H1 (cell line): Measurements from ENCODE around the gene DCP1B. TPM values are rescaled to one million over a fixed set of nuclear protein-coding genes. Genes with fewer than 3 reads are reported as not detected.

ENCODE experiments used
- CTCF ChIA-PET: fragments of 300-600 bp; sonication (Branson Sonifier 250); formaldehyde crosslinking; loops from one replicate; lab custom pipeline; 2021; ENCODE audit not compliant: partially characterized antibody; lab: Charles Lee
- POLR2A ChIA-PET: fragments of 300-600 bp; sonication (Branson Sonifier 250); formaldehyde crosslinking; loops from one replicate; lab custom pipeline; 2021; ENCODE audit warnings: inconsistent platforms; ENCODE audit not compliant: partially characterized antibody; lab: Charles Lee
- DNase-seq, 2 experiments: peaks; one replicate each; pipeline versions ENCODE4 v3.0.0 to v3.0.0-alpha.2; 2010 to 2022; ENCODE audit warnings: low spot score in 2 of 2, low read depth in 1 of 2, mixed read lengths in 1 of 2
- FAIRE-seq: peaks from 2 replicates; lab custom pipeline; 2011; peaks lifted over from hg19 to GRCh38; lab: Jason Lieb, UNC
- H2AFZ ChIP-seq: 2 replicates; pipeline ENCODE4 v1.8.1; 2012; ENCODE audit warnings: low read length, inconsistent platforms
- H2AK5ac ChIP-seq: 2 replicates; pipeline ENCODE4 v1.6.1; 2013; ENCODE audit warnings: low read depth, low read length
- H2BK120ac ChIP-seq: replicated peaks from 2 replicates; pipeline ENCODE3; 2013; ENCODE audit warnings: low read depth, low read length, inconsistent platforms
- H2BK12ac ChIP-seq: 2 replicates; pipeline ENCODE4 v1.6.1; 2013; ENCODE audit warnings: low read depth, low read length
- H2BK15ac ChIP-seq: 2 replicates; pipeline ENCODE4 v1.6.1; 2013; ENCODE audit warnings: low read length
- H2BK20ac ChIP-seq: 2 replicates; pipeline ENCODE4 v1.6.1; 2013; ENCODE audit warnings: low read length
- H2BK5ac ChIP-seq: 2 replicates; pipeline ENCODE4 v1.6.1; 2013; ENCODE audit warnings: low read depth, low read length
- H3K14ac ChIP-seq: 2 replicates; pipeline ENCODE4 v1.6.1; 2013; ENCODE audit warnings: inconsistent platforms; ENCODE audit not compliant: insufficient read length
- H3K18ac ChIP-seq: 2 replicates; pipeline ENCODE4 v1.6.1; 2013; ENCODE audit warnings: low read length; ENCODE audit errors: extremely low read depth
- H3K23ac ChIP-seq: 2 replicates; pipeline ENCODE4 v1.6.1; 2013; ENCODE audit warnings: inconsistent platforms; ENCODE audit not compliant: insufficient read length
- H3K23me2 ChIP-seq: 2 replicates; pipeline ENCODE4 v1.6.1; 2013; ENCODE audit warnings: low read depth, low read length
- H3K27ac ChIP-seq: 2 replicates; pipeline ENCODE4 v1.6.1; 2011; ENCODE audit warnings: low read depth, low read length, inconsistent platforms
- H3K27me3 ChIP-seq, 4 experiments: replicated peaks in 1 of 4; 1 replicate in 1 of 4; 2 replicates in 3 of 4; pipeline versions ENCODE4 v1.6.1 to v1.8.1; 2011 to 2013; ENCODE audit warnings: low read length in 3 of 4, mild to moderate bottlenecking in 3 of 4, inconsistent platforms in 2 of 4, mixed read lengths in 2 of 4, moderate library complexity in 1 of 4; ENCODE audit not compliant: control insufficient read depth in 3 of 4, insufficient read depth in 3 of 4; ENCODE audit errors: extremely low read depth in 1 of 4
- H3K36me3 ChIP-seq, 4 experiments: 2 replicates each; pipeline versions ENCODE4 v1.6.1 to v1.8.1; 2011 to 2013; ENCODE audit warnings: mild to moderate bottlenecking in 4 of 4, low read length in 3 of 4, moderate library complexity in 2 of 4, control low read depth in 1 of 4, inconsistent platforms in 1 of 4; ENCODE audit not compliant: insufficient read depth in 4 of 4, control insufficient read depth in 2 of 4
- H3K4ac ChIP-seq: replicated peaks from 2 replicates; pipeline ENCODE3; 2013; ENCODE audit warnings: low read length, low read depth, mixed read lengths, inconsistent platforms; ENCODE audit not compliant: insufficient read length
- H3K4me1 ChIP-seq, 4 experiments: replicated peaks in 1 of 4; 1 replicate in 1 of 4; 2 replicates in 3 of 4; pipeline versions ENCODE4 v1.6.1 to v1.8.1; 2011 to 2013; ENCODE audit warnings: low read length in 3 of 4, inconsistent platforms in 2 of 4, mixed read lengths in 1 of 4; ENCODE audit not compliant: insufficient read depth in 4 of 4, control insufficient read depth in 3 of 4
- H3K4me2 ChIP-seq, 2 experiments: 2 replicates each; pipeline versions ENCODE4 v1.6.1 to v1.8.1; 2011 to 2013; ENCODE audit warnings: low read depth in 2 of 2, low read length in 2 of 2, control low read depth in 1 of 2, inconsistent platforms in 1 of 2, mild to moderate bottlenecking in 1 of 2; ENCODE audit not compliant: insufficient read depth in 1 of 2
- H3K4me3 ChIP-seq, 4 experiments: fragments of 200-600, 300-600 bp in 1 of 4; sonication (generic), shearing (Covaris generic), sonication (Bioruptor Twin) in 1 of 4; 2 replicates each; pipeline versions ENCODE4 v1.5.1 to v1.8.1; 2011 to 2016; ENCODE audit warnings: low read length in 4 of 4, low read depth in 3 of 4, control low read depth in 2 of 4, inconsistent platforms in 2 of 4, mild to moderate bottlenecking in 2 of 4, mixed read lengths in 1 of 4, moderate library complexity in 1 of 4; ENCODE audit not compliant: insufficient read depth in 2 of 4; ENCODE audit errors: extremely low read depth in 1 of 4
- H3K56ac ChIP-seq: replicated peaks from 2 replicates; pipeline ENCODE3; 2013; ENCODE audit warnings: low read depth, mild to moderate bottlenecking, mixed read lengths, low read length, inconsistent platforms; ENCODE audit not compliant: insufficient read length
- H3K79me1 ChIP-seq: 2 replicates; pipeline ENCODE4 v1.6.1; 2013; ENCODE audit warnings: low read depth, low read length, control low read depth
- H3K79me2 ChIP-seq, 2 experiments: 2 replicates each; pipeline versions ENCODE4 v1.6.1 to v1.8.1; 2012 to 2013; ENCODE audit warnings: low read length in 2 of 2, mild to moderate bottlenecking in 2 of 2, inconsistent platforms in 1 of 2; ENCODE audit not compliant: insufficient read depth in 2 of 2, control insufficient read depth in 1 of 2
- H3K9ac ChIP-seq, 4 experiments: replicated peaks in 1 of 4; 1 replicate in 1 of 4; 2 replicates in 3 of 4; pipeline versions ENCODE4 v1.6.1 to v1.8.1; 2011 to 2013; ENCODE audit warnings: low read depth in 3 of 4, low read length in 3 of 4, control low read depth in 2 of 4, mild to moderate bottlenecking in 2 of 4, moderate library complexity in 2 of 4, inconsistent platforms in 1 of 4; ENCODE audit errors: extremely low read depth in 1 of 4
- H3K9me3 ChIP-seq, 2 experiments: 2 replicates each; pipeline versions ENCODE4 v1.6.1 to v1.8.1; 2012 to 2013; ENCODE audit warnings: mild to moderate bottlenecking in 2 of 2, moderate library complexity in 2 of 2, control low read depth in 1 of 2, inconsistent platforms in 1 of 2, low read depth in 1 of 2, low read length in 1 of 2, mixed read lengths in 1 of 2; ENCODE audit not compliant: insufficient read depth in 2 of 2
- H4K20me1 ChIP-seq, 2 experiments: replicated peaks in 1 of 2; 2 replicates each; pipeline versions ENCODE3 to v1.8.1; 2011 to 2013; ENCODE audit warnings: inconsistent platforms in 2 of 2, low read length in 2 of 2, mild to moderate bottlenecking in 1 of 2; ENCODE audit not compliant: insufficient read depth in 2 of 2, control insufficient read depth in 1 of 2
- H4K5ac ChIP-seq: 2 replicates; pipeline ENCODE4 v1.6.1; 2013; ENCODE audit warnings: low read length, low read depth, mixed read lengths, inconsistent platforms; ENCODE audit not compliant: insufficient read length
- H4K8ac ChIP-seq: 2 replicates; pipeline ENCODE4 v1.8.0; 2013; ENCODE audit warnings: mild to moderate bottlenecking, moderate library complexity, low read length, inconsistent platforms; ENCODE audit not compliant: insufficient read depth; ENCODE audit errors: extremely low read depth
- H4K91ac ChIP-seq: replicated peaks from 2 replicates; pipeline ENCODE3; 2013; ENCODE audit warnings: low read length, mixed read lengths, inconsistent platforms; ENCODE audit not compliant: insufficient read length
- BRCA1 ChIP-seq: IDR thresholded peaks from 2 replicates; pipeline ENCODE4 v1.6.1; 2012; ENCODE audit warnings: low read depth, low read length, improper control_type of control experiment
- CTCF ChIP-seq, 3 experiments: IDR thresholded peaks; 1 replicate in 2 of 3; 2 replicates in 1 of 3; pipeline versions ENCODE4 v1.5.1 to v1.6.1; 2011; ENCODE audit warnings: low read length in 3 of 3, mild to moderate bottlenecking in 3 of 3, inconsistent platforms in 2 of 3, low read depth in 1 of 3, moderate library complexity in 1 of 3; ENCODE audit not compliant: insufficient read depth in 1 of 3; ENCODE audit errors: control extremely low read depth in 1 of 3
- JUN ChIP-seq: IDR thresholded peaks from 2 replicates; pipeline ENCODE4 v1.6.1; 2011; ENCODE audit warnings: low read depth, mild to moderate bottlenecking, improper control_type of control experiment, low read length
- KDM1A ChIP-seq: fragments of 200-600, 300-600 bp; sonication (generic); IDR thresholded peaks from 2 replicates; pipeline ENCODE4 v1.7.1; 2016; ENCODE audit warnings: mild to moderate bottlenecking, low read length, borderline replicate concordance
- WGBS, 2 experiments: shearing (Covaris generic) in 1 of 2; methylation state at CpG; one replicate each; pipeline versions ENCODE4 v1.1.6 to v1.1.7; 2013 to 2015; ENCODE audit warnings: low lambda C conversion rate in 2 of 2, mixed read lengths in 2 of 2, inconsistent platforms in 1 of 2, low coverage in 1 of 2, missing lambda C conversion rate in 1 of 2; ENCODE audit not compliant: insufficient replicate concordance in 2 of 2, insufficient coverage in 1 of 2, insufficient read length in 1 of 2; ENCODE audit errors: extremely low coverage in 1 of 2, missing lambda C conversion rate in 1 of 2; 5-methylcytosine and 5-hydroxymethylcytosine counted together
- polyA plus RNA-seq, 7 experiments: library from polyadenylated mRNA; depleted of rRNA in 3 of 7; stranded (reverse) in 5 of 7; unstranded in 2 of 7; fragments of >200 nt in 5 of 7; fragments of 200-250 nt in 2 of 7; gene quantifications; 1 replicate in 5 of 7; 2 replicates in 1 of 7; 4 replicates in 1 of 7; pipeline versions ENCODE4 v1.2.1 to v1.2.3, GENCODE V29; 2011 to 2013; ENCODE audit warnings: missing spikeins in 2 of 7, mixed read lengths in 2 of 7
- total RNA-seq: library from RNA; stranded (reverse); fragmentation: NEBNext Ultra II Directional; extraction: Animal tissue kit (Norgen Biotek cat#: 25700); gene quantifications from 2 replicates; pipeline ENCODE4 v1.2.1, GENCODE V29; 2021

The DCP1B gene
- total and polyA plus RNA-seq, 2 of the 8 experiments (the other 6 are each of a cell fraction or from before 2014, with no cell fraction given) = 14.8 to 29.0 TPM

DNA sequence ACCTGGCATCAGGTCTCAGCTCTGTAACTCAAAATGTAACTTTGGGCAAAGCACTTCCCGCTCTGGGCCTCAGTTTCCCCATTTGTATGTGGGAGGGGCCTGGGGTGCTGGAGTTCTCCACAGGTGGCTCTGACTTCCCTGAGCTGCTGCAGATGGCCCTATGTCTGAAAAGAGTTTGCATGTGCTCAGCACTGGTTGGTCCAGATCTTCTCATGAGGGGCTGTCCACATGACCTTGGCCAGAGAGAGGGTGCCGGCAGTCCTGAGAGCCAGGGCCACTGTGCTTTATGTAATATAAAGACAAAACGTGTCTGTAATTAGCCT, 78.6 kb downstream of the DCP1B start:
- Histone ChIP-seq H3K4ac (no peak overlapping the region), H2AFZ (no peak overlapping the region), H3K23ac (no peak overlapping the region), H3K56ac (no peak overlapping the region), H3K27ac (no peak overlapping the region), H3K27me3 (no peaks in the 10 kb centered on the region; a peak in 1 of 7 replicates), H4K91ac (no peak overlapping the region), H3K18ac (no peak overlapping the region), H2BK12ac (no peak overlapping the region), H3K9ac (no peak overlapping the region), H3K4me3 (no peak overlapping the region), H3K4me2 (no peak overlapping the region), H3K79me2 (no peaks in the 10 kb centered on the region), H4K5ac (no peak overlapping the region), H3K4me1 (peaks cover 0 to 2% (median 0%) of the 10 kb centered on the region in 4 experiments; a peak in 1 of 7 replicates), H4K20me1 (no peaks in the 10 kb centered on the region), H2BK120ac (no peak overlapping the region), H2BK20ac (no peak overlapping the region), H3K23me2 (no peaks in the 10 kb centered on the region), H2AK5ac (no peak overlapping the region), H3K14ac (no peak overlapping the region), H3K79me1 (no peaks in the 10 kb centered on the region; the same call in 1 of the 2 replicates), H4K8ac (no peak overlapping the region), H2BK15ac (no peak overlapping the region), H3K9me3 (no peaks in the 10 kb centered on the region), H3K36me3 (no peaks in the 10 kb centered on the region), H2BK5ac (no peak overlapping the region)
- WGBS, 2 experiments = 92% methylated on average over 3 of the region's 3 CpGs; no CpG with 5 or more reads in 1 of the 2 experiments
- FAIRE-seq = no peak
- DNase-seq = no peak
- POLR2A ChIA-PET = no interaction called here
- TF ChIP-seq CTCF (IDR thresholded peaks at IDR 0.05; ENCODE audit: control extremely low read depth in 1 of 3, insufficient read depth in 1 of 3, low read depth in 1 of 3, low read length in 3 of 3) = no peak
- TF ChIP-seq JUN = no peak
- TF ChIP-seq KDM1A = no peak
- TF ChIP-seq BRCA1 = no peak
- CTCF ChIA-PET = interaction anchor here (1.5 to 1.7 kb wide), 2 partner anchors 14 to 122 kb away, joined by 4 to 6 read pairs; no protein-coding TSS in a partner anchor
